Skin of body (tissue), 2 donors: ENCODE results near the gene LYSET. TPM values are rescaled to one million over a fixed set of nuclear protein-coding genes. Genes with fewer than 3 reads are reported as not detected.
"Not testable (repeated sequence)": the region's sequence is repeated elsewhere in the genome, so short reads cannot be mapped to it uniquely, and the experiment has no call there.

ENCODE experiments used
- DNase-seq: peaks from one replicate; lab custom pipeline; 2025; lab: John Stamatoyannopoulos, UW
- total RNA-seq: library from RNA; depleted of rRNA; stranded (reverse); fragments of >200 nt; gene quantifications from one replicate; pipeline ENCODE4 v1.2.3, GENCODE V29; 2014

The LYSET gene
- total RNA-seq, 1 donor from 2014 or later = 8.2 TPM

DNA sequence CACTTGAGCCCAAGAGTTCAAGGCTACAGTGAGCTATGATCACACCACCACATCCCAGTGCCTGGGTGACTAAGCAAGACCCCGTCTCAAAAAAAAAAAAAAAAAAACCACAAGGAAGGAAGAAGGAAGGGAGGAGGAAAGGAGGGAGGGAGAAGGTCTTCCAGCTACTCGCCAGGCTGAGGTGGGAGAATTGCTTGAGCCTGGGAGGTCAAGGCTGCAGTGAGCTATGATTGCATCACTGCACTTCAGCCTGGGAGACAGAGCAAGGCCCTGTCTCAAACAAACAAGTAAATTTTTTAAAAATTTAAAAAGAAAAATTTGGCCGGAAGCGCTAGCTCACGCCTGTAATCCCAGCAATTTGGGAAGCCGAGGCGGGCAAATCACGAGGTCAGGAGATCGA is 16.5 kb upstream of the LYSET start:
- DNase-seq = not testable (repeated sequence)

GRCh38 chr14:93169619-93170018 is 15.5 kb upstream of the LYSET start:
- DNase-seq = not testable (repeated sequence)

DNA sequence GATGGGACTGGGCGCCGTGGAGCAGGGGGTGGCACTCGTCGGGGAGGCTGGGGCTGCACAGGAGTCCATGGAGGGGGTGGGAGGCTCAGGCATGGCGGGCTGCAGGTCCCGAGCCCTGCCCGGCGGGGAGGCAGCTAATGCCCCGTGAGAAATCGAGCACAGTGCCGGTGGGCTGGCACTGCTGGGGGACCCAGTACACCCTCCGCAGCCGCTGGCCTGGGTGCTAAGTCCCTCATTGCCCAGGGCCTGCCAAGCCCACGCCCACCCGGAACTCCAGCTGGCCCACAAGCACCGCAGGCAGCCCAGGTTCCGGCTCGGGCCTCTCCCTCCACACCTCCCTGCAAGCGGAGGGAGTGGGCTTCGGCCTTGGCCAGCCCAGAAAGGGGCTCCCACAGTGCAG is 15.0 kb upstream of the LYSET start:
- DNase-seq = not testable (repeated sequence)

DNA sequence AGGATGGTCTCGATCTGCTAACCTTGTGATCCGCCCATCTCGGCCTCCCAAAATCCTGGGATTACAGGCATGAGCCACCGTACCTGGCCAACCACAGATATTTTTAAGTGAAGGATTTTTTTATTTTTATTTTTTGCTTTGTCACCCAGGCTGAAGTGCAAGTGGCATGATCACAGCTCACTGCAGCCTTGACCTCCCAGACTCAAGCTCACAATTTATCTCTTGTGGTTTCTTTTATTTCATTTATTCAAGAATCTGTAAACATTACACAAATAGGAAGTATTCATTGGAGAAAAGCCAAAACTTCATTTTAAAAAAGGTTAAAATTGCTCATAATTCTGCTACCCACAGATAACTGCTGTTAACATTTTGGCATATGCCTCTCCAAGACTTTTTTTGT is 13.7 kb upstream of the LYSET start:
- no peak for DNase-seq

- no peak for DNase-seq
Measured at GRCh38 chr14:93173943-93174395, 11.1 kb upstream of the LYSET start.

- DNase-seq = not testable (repeated sequence)
Measured at GRCh38 chr14:93174731-93175130, 10.4 kb upstream of the LYSET start.

DNA sequence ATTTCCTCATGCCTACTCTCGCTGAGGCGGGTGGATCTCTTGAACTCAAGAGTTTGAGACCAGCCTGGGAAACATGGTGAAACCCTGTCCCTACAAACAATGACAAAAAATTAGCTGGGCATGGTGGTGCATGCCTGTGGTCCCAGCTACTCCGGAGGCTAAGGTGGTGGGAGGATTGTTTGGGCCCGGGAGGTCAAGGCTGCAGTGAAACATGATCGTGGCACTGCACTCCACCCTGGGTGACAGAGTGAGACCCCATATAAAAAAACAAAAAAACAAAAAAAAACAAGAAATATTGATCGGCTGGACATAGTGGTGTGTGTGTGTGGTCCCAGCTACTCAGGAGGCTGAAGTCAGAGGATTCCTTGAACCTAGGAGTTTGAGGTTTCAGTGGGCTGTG is 9.6 kb upstream of the LYSET start:
- no peak for DNase-seq

- no peak for DNase-seq
Measured at GRCh38 chr14:93183596-93184317, 1.4 kb upstream of the LYSET start.

- DNase-seq = no peak
Measured at GRCh38 chr14:93185349-93185720, 218 bp downstream of the LYSET start.

DNA sequence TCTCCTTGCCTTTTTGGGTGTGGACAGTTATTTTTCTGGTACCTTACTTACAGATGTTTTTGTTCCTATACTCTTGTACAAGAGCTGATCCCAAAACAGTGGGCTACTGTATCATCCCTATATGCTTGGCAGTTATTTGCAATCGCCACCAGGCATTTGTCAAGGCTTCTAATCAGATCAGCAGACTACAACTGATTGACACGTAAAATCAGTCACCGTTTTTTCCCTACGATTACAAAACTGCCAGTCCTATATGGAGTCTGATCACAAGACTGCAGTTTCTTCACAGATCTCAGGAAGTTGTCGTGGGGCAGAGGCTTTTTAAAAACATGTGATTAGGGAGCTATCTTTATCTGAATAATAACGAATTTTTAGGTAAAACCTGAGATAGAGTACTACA is 1.3 kb downstream of the LYSET start:
- peak; percentile 11 for DNase-seq

- no peak for DNase-seq
Measured at GRCh38 chr14:93186956-93187355, 1.8 kb downstream of the LYSET start.

DNA sequence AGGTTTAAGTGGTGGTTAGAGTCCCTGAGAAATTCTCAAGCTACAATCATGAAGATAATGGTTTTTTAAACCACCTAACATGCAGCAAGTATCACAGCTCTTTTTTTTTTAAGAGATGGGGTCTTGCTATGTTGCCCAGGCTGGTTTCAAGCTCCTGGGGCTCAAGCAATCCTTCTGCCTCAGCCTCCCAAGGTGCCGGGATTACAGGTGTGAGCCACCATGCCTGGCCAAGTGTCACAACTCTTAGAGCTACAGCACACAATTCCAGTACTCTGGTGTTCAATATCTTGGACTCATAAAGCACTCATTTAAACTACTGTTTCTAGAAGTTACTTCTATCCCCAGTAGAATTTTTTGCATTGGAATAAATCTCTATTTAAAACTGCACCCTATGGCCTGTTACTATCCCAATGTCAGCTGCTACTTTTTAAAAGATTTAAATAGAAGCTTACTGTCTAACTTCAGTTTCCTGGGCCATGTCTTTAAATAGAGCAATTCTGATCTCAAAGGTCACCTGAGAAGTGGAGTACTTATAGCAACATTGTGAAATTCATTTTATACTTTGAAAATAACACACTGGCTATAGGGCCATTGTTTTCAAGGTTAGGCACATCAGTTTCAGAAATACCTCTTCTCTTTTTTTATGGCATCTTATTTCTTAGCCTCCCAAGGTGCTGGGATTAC is 10.3 kb downstream of the LYSET start:
- DNase-seq = no peak

GRCh38 chr14:93199031-93199430 is 13.9 kb downstream of the LYSET start:
- no peak for DNase-seq

GRCh38 chr14:93200553-93200952 is 15.4 kb downstream of the LYSET start:
- DNase-seq = no peak

GRCh38 chr14:93201155-93201704 is 16.1 kb downstream of the LYSET start:
- DNase-seq = no peak

DNA sequence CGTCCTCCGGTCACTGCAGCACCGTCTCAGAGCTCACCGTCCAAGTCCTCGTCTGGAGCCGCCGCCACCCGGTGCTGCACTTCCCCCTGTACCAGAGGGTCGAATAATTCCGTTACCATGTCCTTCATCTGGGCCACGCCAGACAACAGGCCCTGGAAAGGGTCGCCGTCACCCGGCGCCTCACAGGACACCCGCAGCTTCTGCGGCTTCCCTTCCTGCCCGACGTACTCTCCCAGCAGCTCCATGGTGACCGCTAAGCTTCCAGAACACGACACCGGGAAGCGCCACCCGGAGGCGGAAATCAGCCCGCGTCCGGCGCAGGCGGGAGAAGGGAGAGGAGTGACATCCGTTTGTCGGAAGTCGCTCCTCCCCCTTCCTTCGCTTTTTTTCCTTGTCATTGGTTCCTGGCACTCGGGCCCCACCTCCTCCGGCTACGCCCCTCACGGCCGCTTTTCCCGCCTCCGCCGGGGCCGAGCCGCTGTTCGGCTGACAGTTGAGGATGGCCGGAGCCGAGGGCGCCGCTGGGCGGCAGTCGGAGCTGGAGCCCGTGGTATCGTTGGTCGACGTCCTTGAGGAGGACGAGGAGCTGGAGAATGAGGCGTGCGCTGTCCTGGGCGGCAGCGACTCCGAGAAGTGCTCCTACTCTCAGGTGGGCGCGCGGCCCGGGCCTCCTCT is 21.8 kb downstream of the LYSET start, which contains the start of the genes GON7 and UBR7:
TSS of gene GON7 (minus strand) at position 273 of the 675 bp plus-strand sequence. CDS start at position 245, 28 bp downstream.
TSS of gene UBR7 (plus strand) at position 464 of the 675 bp plus-strand sequence. CDS start at position 500, 36 bp downstream.
- DNase-seq = peak; percentile 97

DNA sequence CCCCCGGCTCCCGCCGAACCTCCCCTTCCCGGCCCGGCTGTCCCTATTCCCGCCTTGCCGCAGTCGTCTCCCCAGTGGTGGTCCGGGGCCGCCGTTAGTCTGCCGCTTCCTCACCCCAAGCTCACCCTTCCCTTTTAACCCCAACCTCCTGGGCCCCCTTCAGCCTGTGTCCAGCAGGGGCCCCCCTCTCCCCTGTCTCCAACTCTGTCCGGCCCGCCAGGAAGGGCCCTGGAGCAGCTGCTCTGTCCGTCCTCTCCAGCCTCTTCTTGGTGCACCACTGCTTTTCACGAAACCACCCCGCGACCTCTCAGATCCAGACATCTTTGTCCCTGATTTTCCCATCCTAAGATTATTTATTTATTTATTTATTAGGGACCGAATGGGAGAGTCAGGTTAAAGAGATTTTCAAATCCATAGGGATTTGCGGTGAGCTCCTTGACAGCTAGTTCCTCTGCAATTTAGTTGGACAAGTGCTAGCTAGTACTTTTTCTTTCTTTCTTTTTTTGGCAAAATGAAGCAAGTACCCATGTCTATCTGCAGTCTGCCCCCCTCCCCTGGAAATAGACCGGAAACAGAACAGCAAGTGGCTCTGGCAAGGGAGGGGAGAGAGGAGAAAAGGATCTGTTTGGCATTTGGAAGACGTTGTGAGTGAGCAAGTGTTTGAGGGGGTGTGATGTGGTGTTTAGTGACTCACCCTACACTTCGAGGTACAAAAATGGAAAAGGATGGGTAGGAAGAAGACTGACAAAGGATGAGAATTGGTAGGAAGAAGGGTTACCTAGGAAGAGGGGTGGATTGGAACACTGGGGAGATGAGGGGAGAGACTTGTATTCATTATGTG is 22.6 kb downstream of the LYSET start:
- DNase-seq = peak; percentile 14

DNA sequence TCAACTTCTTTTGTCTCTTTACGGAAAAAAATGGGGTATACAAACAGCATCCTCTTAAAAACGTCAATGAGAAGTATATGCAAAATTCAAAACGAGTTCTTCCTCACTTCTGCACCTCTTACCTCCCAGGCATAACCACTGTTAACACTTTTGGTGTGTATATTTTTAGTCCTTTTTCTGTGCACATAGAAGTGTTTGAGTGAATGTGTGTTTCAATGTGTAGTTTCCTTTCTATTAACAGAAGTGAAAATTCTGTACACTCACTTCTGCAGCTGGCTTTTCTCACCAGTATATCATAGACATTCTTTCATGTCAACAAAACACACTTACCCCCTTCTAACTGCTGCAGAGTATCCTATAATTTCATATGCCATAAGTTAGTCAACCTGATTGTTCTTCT is 27.3 kb downstream of the LYSET start:
- DNase-seq = no peak

DNA sequence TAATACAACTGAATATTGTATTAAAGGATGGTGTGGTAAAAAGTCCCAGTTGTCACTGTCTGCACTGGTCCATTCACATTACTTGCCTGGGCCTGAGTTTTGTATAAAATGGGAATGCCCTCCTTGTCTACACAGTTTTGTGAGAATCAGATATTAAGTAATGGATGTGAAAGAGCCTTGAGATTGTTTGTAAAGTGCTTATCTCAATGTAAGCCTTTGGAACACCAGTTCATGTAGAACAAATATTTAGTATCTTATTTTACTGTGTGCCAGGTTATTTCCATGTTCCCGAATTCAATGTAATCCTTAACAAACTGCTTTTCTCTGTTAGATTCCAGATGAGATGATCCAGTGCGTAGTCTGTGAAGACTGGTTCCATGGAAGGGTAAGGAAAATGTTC is 29.5 kb downstream of the LYSET start:
- no peak for DNase-seq

- no peak for DNase-seq
Measured at GRCh38 chr14:93219103-93219726, 34.1 kb downstream of the LYSET start.
